ENCODE results near the gene USPL1. TPM values are rescaled to one million over a fixed set of nuclear protein-coding genes. Genes with fewer than 3 reads are reported as not detected.

Gene USPL1
- polyA plus RNA-seq, 1 donor from 2014 or later, result 60.1 TPM

DNA sequence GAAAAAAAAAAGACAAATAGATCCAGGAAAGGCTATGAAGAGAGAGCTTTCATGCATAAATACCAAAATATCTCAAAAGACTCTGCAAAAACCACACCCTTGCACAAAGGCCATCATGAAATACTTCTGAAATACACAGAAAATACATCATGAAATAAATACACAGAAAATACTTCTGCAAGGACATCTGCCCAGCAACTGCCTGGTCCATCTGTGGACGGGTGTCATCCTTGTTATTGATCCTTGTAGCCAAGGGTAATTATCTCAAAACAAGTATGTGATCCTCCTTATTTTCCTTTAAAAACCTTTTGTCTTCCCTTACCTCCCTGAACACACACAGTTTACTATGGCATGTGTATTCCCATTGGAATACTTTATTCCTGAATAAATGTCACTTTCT, 6.9 kb downstream of the USPL1 start:
- Histone ChIP-seq H3K27ac (ENCODE audit: low read length) (no peak overlapping the region), H4K20me1 (ENCODE audit: insufficient read depth) (no peaks in the 10 kb centered on the region), H3K4me3 (ENCODE audit: low read length) (no peak overlapping the region), H3K9ac (ENCODE audit: low read length) (no peak overlapping the region), H3K9me3 (ENCODE audit: low read length) (no peaks in the 10 kb centered on the region), H2AFZ (ENCODE audit: low read depth, low read length) (no peak overlapping the region), H3F3A (ENCODE audit: insufficient read depth, low read length, poor library complexity, severe bottlenecking) (no peaks in the 10 kb centered on the region), H3K4me2 (ENCODE audit: low read length) (no peak overlapping the region), H3K9me2 (ENCODE audit: insufficient read depth, low read length) (no peaks in the 10 kb centered on the region), H3K27me3 (ENCODE audit: insufficient read depth, low read depth, low read length) (no peaks in the 10 kb centered on the region), H3K36me3 (ENCODE audit: insufficient read depth, low read length) (no peaks in the 10 kb centered on the region), H3K79me2 (replicated peaks; ENCODE audit: insufficient read depth, low read length) (peaks cover 55% of the 10 kb centered on the region)
- no peak for TF ChIP-seq SMC3 (conservative IDR thresholded peaks at IDR 0.05; ENCODE audit: poor library complexity)
- TF ChIP-seq, protein P1, sequence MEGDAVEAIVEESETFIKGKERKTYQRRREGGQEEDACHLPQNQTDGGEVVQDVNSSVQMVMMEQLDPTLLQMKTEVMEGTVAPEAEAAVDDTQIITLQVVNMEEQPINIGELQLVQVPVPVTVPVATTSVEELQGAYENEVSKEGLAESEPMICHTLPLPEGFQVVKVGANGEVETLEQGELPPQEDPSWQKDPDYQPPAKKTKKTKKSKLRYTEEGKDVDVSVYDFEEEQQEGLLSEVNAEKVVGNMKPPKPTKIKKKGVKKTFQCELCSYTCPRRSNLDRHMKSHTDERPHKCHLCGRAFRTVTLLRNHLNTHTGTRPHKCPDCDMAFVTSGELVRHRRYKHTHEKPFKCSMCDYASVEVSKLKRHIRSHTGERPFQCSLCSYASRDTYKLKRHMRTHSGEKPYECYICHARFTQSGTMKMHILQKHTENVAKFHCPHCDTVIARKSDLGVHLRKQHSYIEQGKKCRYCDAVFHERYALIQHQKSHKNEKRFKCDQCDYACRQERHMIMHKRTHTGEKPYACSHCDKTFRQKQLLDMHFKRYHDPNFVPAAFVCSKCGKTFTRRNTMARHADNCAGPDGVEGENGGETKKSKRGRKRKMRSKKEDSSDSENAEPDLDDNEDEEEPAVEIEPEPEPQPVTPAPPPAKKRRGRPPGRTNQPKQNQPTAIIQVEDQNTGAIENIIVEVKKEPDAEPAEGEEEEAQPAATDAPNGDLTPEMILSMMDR (IDR thresholded peaks at IDR 0.05; ENCODE audit: poor library complexity, severe bottlenecking), result no peak
- TF ChIP-seq EZH2 (IDR thresholded peaks at IDR 0.05; ENCODE audit: borderline replicate concordance, insufficient read depth, low read length, poor library complexity, severe bottlenecking), result no peak
- TF ChIP-seq MXI1 (conservative IDR thresholded peaks at IDR 0.05; ENCODE audit: poor library complexity, severe bottlenecking), result no peak
- no peak for TF ChIP-seq RAD21 (conservative IDR thresholded peaks at IDR 0.05)
- TF ChIP-seq, protein P2, sequence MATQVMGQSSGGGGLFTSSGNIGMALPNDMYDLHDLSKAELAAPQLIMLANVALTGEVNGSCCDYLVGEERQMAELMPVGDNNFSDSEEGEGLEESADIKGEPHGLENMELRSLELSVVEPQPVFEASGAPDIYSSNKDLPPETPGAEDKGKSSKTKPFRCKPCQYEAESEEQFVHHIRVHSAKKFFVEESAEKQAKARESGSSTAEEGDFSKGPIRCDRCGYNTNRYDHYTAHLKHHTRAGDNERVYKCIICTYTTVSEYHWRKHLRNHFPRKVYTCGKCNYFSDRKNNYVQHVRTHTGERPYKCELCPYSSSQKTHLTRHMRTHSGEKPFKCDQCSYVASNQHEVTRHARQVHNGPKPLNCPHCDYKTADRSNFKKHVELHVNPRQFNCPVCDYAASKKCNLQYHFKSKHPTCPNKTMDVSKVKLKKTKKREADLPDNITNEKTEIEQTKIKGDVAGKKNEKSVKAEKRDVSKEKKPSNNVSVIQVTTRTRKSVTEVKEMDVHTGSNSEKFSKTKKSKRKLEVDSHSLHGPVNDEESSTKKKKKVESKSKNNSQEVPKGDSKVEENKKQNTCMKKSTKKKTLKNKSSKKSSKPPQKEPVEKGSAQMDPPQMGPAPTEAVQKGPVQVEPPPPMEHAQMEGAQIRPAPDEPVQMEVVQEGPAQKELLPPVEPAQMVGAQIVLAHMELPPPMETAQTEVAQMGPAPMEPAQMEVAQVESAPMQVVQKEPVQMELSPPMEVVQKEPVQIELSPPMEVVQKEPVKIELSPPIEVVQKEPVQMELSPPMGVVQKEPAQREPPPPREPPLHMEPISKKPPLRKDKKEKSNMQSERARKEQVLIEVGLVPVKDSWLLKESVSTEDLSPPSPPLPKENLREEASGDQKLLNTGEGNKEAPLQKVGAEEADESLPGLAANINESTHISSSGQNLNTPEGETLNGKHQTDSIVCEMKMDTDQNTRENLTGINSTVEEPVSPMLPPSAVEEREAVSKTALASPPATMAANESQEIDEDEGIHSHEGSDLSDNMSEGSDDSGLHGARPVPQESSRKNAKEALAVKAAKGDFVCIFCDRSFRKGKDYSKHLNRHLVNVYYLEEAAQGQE (IDR thresholded peaks at IDR 0.05; ENCODE audit: borderline replicate concordance), result no peak

DNA sequence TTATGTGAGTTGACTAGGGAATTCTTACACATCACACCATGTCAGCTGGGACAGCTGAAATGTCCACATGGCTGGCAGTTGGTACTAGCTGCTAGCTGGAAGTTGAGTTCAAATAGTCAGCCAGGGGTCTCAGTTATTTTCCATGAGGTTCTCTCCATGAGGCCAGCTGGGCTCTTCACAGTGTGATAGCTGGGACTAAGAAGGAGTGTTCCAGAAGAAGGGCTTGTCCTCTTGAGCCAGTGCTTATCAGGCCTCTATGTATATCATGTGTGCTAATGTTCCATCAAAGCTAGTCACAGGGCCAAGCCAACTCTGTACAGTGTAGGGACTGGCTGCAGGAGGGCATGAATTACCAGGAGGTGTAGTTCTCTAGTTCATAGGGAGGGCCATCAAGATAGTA, 11.8 kb downstream of the USPL1 start:
- peaks cover 33% of the 10 kb centered on the region for H3K79me2 ChIP-seq (replicated peaks; ENCODE audit: insufficient read depth, low read length)

More for the DNA sequence above, 11.8 kb downstream of the USPL1 start:
- no peak overlapping the region for H2AFZ ChIP-seq (ENCODE audit: low read depth, low read length)
- H3K9me3 ChIP-seq (ENCODE audit: low read length), result no peaks in the 10 kb centered on the region
- no peaks in the 10 kb centered on the region for H4K20me1 ChIP-seq (ENCODE audit: insufficient read depth)
- H3K9ac ChIP-seq (ENCODE audit: low read length), result no peak overlapping the region
- peaks cover 7% of the 10 kb centered on the region for H3K36me3 ChIP-seq (ENCODE audit: insufficient read depth, low read length)
- TF ChIP-seq, protein P2 (IDR thresholded peaks at IDR 0.05; ENCODE audit: borderline replicate concordance), result no peak
- no peak for TF ChIP-seq MXI1 (conservative IDR thresholded peaks at IDR 0.05; ENCODE audit: poor library complexity, severe bottlenecking)
- TF ChIP-seq, protein P1 (IDR thresholded peaks at IDR 0.05; ENCODE audit: poor library complexity, severe bottlenecking), result no peak
- no peak for TF ChIP-seq RAD21 (conservative IDR thresholded peaks at IDR 0.05)
- no peak for TF ChIP-seq SMC3 (conservative IDR thresholded peaks at IDR 0.05; ENCODE audit: poor library complexity)
- no peak for TF ChIP-seq TAF1 (IDR thresholded peaks at IDR 0.05; ENCODE audit: low read depth)
- no peak for TF ChIP-seq POLR2AphosphoS5 (IDR thresholded peaks at IDR 0.05)
- TF ChIP-seq EZH2 (IDR thresholded peaks at IDR 0.05; ENCODE audit: borderline replicate concordance, insufficient read depth, low read length, poor library complexity, severe bottlenecking), result no peak
- no peak for TF ChIP-seq EP300 (conservative IDR thresholded peaks at IDR 0.05; ENCODE audit: poor library complexity, severe bottlenecking)
- no peaks in the 10 kb centered on the region for H3K27me3 ChIP-seq (ENCODE audit: insufficient read depth, low read depth, low read length)
- H3K27ac ChIP-seq (ENCODE audit: low read length), result no peak overlapping the region
- no peak overlapping the region for H3K4me2 ChIP-seq (ENCODE audit: low read length)
- H3K9me2 ChIP-seq (ENCODE audit: insufficient read depth, low read length), result no peaks in the 10 kb centered on the region
- no peaks in the 10 kb centered on the region for H3F3A ChIP-seq (ENCODE audit: insufficient read depth, low read length, poor library complexity, severe bottlenecking)
- no peak overlapping the region for H3K4me3 ChIP-seq (ENCODE audit: low read length)

All from neural cell (in vitro differentiated cells).